LNCaP clone FGC (cell line): ENCODE measurements around the gene TRIM44.

Experiments
- DNase-seq: peaks from one replicate; pipeline ENCODE4 v3.0.0-alpha.2; 2011; ENCODE audit warnings: low read depth
- H3K4me3 ChIP-seq: 2 replicates; pipeline ENCODE4 v1.5.1; 2011; ENCODE audit warnings: mild to moderate bottlenecking, low read depth, low read length, control low read depth
- CTCF ChIP-seq: IDR thresholded peaks from 2 replicates; pipeline ENCODE4 v1.5.1; 2012; ENCODE audit warnings: mild to moderate bottlenecking; ENCODE audit not compliant: control insufficient read depth, insufficient read depth; ENCODE audit errors: extremely low read depth

Gene TRIM44

DNA sequence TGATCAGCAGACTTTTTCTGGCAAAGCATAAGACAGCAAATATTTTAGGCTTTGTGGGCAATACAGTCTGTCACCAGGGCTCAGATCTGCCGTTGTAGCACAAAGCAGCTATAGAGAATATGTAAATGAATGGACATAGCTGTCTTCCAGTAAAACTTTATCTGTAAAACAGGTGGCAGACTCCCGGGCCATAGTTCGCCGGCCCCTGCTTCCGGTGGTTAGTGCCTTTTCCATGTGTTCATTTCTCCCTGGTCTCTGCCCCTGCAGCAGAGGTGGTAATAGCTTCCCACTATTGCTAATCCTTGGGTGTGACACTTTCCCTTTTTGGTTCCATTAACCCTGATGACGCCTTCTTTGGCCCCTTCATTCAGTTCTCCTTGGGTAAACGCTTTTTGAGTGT, 187.6 kb downstream of the TRIM44 start:
- no peak for TF ChIP-seq CTCF
- DNase-seq, result no peak
- no peak overlapping the region for H3K4me3 ChIP-seq

- no peak for TF ChIP-seq CTCF
- DNase-seq, result no peak
- H3K4me3 ChIP-seq, result no peak overlapping the region
Observed at GRCh38 chr11:35851342-35851741, 188.8 kb downstream of the TRIM44 start.

GRCh38 chr11:35852056-35852455, 189.5 kb downstream of the TRIM44 start:
- no peak for TF ChIP-seq CTCF
- DNase-seq, result no peak
- no peak overlapping the region for H3K4me3 ChIP-seq

DNA sequence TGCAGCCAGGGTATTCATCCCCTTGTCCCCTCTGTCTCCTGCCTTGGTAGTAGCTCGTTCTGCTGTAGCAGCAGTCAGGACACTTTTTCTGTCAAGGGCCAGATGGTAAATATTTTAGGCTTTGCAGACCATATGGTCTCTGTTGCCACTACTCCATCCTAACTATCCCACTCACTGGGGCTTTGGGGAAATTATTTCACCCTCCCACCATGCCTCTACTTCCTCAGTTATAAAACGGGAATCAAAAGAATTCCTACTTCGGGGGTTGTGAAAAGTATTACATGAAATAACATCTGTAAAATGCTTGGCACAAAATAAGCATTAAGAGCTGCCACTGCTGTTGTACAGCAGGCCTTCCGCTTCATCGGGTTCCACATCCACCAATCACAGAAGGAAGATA, 191.4 kb downstream of the TRIM44 start:
- no peak for TF ChIP-seq CTCF
- no peak overlapping the region for H3K4me3 ChIP-seq
- no peak for DNase-seq

- DNase-seq, result no peak
- no peak for TF ChIP-seq CTCF
- H3K4me3 ChIP-seq, result no peak overlapping the region
Observed at GRCh38 chr11:35855671-35856070, 193.1 kb downstream of the TRIM44 start.

- TF ChIP-seq CTCF, result no peak
- H3K4me3 ChIP-seq, result no peak overlapping the region
- DNase-seq, result no peak
Observed at GRCh38 chr11:35856259-35856658, 193.7 kb downstream of the TRIM44 start.

GRCh38 chr11:35856756-35857155, 194.2 kb downstream of the TRIM44 start:
- TF ChIP-seq CTCF, result no peak
- no peak overlapping the region for H3K4me3 ChIP-seq
- DNase-seq, result no peak
